Measurements from ENCODE around the gene AOPEP. TPM values are rescaled to one million over a fixed set of nuclear protein-coding genes. Genes with fewer than 3 reads are reported as not detected.

AOPEP gene
- total RNA-seq, 2 experiments from 2014 or later = 10.7 to 12.2 TPM

DNA sequence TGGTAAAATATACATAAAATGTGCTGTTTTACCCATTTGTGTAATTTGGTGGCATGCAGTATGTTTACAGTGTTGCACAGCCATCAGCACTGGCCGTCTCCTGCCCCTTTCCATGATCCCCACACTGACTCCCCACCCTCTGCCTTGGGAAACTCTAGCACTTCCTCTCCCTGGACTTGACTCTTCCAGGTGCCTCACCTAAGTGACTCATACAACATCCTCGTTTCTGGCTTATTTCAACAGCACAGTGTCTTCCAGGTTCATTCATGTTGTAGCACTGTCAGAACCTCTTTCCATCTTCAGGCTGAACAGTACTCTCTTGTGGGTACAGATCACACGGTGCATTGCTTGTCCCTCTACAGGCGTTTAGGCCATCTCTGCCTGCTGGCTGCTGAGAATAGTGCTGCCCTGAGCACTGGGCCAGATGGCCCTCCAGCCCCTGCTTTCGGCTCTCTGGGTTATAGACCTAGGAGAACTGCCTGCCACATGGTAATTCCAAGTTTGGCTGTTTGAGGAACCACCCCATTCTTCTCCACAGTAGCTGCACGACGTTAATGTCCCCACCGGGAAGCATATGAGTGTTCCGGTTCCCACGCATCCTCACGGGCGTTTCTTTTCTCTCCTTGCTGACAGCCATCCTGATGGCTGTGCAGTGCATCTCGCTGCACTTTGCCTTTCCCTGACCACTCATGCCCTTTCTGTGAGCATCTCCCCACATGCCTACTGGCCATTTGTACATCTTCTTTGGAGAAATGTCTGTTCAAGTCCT, 379.2 kb downstream of the AOPEP start:
- no peaks in the 10 kb centered on the region for H3K27me3 Mint-ChIP-seq
- H3K4me1 Mint-ChIP-seq (ENCODE audit: low read depth) = no peaks in the 10 kb centered on the region
- intact Hi-C loops (cut with micrococcal nuclease) = no loop called here
- no peaks in the 10 kb centered on the region for H3K9me3 Mint-ChIP-seq
- CTCF ChIA-PET = no interaction called here
- peaks cover 3% of the 10 kb centered on the region for H3K36me3 Mint-ChIP-seq
- H3K4me3 Mint-ChIP-seq = no peak overlapping the region
- POLR2A ChIA-PET = no interaction called here
- DNase-seq = no peak
- H3K27ac Mint-ChIP-seq = no peak overlapping the region

DNA sequence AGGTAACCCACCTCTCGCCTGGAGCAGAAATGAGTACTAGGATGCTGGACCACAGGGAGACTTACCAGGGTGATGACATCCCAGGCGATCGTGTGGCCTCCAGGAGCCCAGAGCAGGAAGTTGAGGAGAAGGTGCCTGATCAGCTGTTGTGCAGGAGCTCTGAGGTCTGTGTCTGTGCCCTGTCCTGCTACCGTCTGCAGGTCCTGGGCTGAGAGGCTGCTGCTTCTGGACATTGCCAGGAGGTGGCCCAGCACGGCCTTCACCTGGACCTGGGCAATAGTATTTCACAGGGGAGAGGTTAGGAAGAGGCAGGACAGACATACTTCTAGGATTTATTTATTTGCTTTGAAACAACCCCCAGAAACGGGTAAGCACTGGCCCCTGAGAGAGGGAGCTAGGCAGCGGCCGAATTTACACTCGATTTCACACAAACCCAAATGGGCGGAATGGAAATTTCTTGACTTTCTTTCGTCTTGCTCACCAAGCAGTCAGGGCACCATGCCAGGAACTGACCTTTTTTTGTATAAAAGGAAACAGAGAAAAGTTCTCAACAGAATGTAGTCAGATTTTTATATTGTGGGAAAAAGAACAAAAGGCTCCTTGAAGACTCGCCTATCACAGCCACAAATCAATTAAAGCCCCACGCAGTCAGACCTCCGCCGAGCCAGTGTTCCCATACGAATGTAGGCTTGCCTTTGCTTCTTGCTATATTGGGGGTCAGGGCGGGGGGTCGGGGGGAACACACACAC, 380.7 kb downstream of the AOPEP start:
- Mint-ChIP-seq H3K27me3 (no peaks in the 10 kb centered on the region), H3K36me3 (peaks cover 3% of the 10 kb centered on the region), H3K4me3 (no peak overlapping the region), H3K27ac (no peak overlapping the region), H3K9me3 (no peaks in the 10 kb centered on the region), H3K4me1 (ENCODE audit: low read depth) (no peaks in the 10 kb centered on the region)
- intact Hi-C loops (cut with micrococcal nuclease) = no loop called here
- CTCF ChIA-PET = no interaction called here
- no peak for DNase-seq
- POLR2A ChIA-PET = no interaction called here

DNA sequence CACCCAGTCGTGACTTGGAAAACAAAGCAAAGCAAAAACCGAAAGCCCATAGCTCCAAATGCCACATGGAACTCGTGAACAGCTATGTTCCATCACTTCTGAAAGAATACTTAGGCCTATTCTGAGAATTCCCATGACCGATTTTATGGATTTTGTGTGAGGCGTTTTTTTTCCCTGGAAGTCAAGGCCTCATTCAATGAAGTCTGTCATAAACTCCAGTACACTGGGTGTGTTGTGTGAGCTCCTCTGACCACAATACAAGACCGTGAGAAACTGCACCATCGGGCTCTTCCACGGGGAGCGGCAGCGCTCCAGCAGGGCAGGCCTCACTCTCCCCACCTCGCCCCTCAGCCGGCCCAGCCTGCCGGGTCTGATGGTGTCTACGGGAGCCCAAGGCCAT, 381.5 kb downstream of the AOPEP start:
- DNase-seq = no peak
- intact Hi-C loops (cut with micrococcal nuclease) = no loop called here
- Mint-ChIP-seq H3K27me3 (no peaks in the 10 kb centered on the region), H3K4me1 (ENCODE audit: low read depth) (no peaks in the 10 kb centered on the region), H3K27ac (no peak overlapping the region), H3K9me3 (no peaks in the 10 kb centered on the region), H3K4me3 (no peak overlapping the region), H3K36me3 (peaks cover 3% of the 10 kb centered on the region)
- POLR2A ChIA-PET = no interaction called here
- CTCF ChIA-PET = no interaction called here

- DNase-seq = no peak
- intact Hi-C loops (cut with micrococcal nuclease) = no loop called here
- H3K4me1 Mint-ChIP-seq (ENCODE audit: low read depth) = no peaks in the 10 kb centered on the region
- no peaks in the 10 kb centered on the region for H3K27me3 Mint-ChIP-seq
- peaks cover 3% of the 10 kb centered on the region for H3K36me3 Mint-ChIP-seq
- POLR2A ChIA-PET = no interaction called here
- CTCF ChIA-PET = no interaction called here
- no peak overlapping the region for H3K27ac Mint-ChIP-seq
- no peak overlapping the region for H3K4me3 Mint-ChIP-seq
- H3K9me3 Mint-ChIP-seq = no peaks in the 10 kb centered on the region
Measured at GRCh38 chr9:95108777-95109176, 382.3 kb downstream of the AOPEP start.

GRCh38 chr9:95109456-95109855, 383.0 kb downstream of the AOPEP start:
- POLR2A ChIA-PET = no interaction called here
- Mint-ChIP-seq H3K36me3 (peaks cover 3% of the 10 kb centered on the region), H3K9me3 (no peaks in the 10 kb centered on the region), H3K27ac (no peak overlapping the region), H3K27me3 (no peaks in the 10 kb centered on the region), H3K4me1 (ENCODE audit: low read depth) (no peaks in the 10 kb centered on the region), H3K4me3 (no peak overlapping the region)
- intact Hi-C loops (cut with micrococcal nuclease) = no loop called here
- CTCF ChIA-PET = interaction anchor here (1.1 to 1.6 kb wide), 2 partner anchors 19 to 21 kb away, joined by 4 read pairs; no protein-coding TSS in a partner anchor
- DNase-seq = no peak

- intact Hi-C loops (cut with micrococcal nuclease) = no loop called here
- DNase-seq = no peak
- peaks cover 3% of the 10 kb centered on the region for H3K36me3 Mint-ChIP-seq
- no peaks in the 10 kb centered on the region for H3K27me3 Mint-ChIP-seq
- H3K9me3 Mint-ChIP-seq = no peaks in the 10 kb centered on the region
- no peaks in the 10 kb centered on the region for H3K4me1 Mint-ChIP-seq (ENCODE audit: low read depth)
- H3K27ac Mint-ChIP-seq = no peak overlapping the region
- POLR2A ChIA-PET = no interaction called here
- no peak overlapping the region for H3K4me3 Mint-ChIP-seq
- CTCF ChIA-PET = interaction anchor here (1.6 kb wide), 1 partner anchor 19 kb away, joined by 4 read pairs; no protein-coding TSS in a partner anchor
Measured at GRCh38 chr9:95110921-95111525, 384.5 kb downstream of the AOPEP start.

GRCh38 chr9:95111716-95112115, 385.2 kb downstream of the AOPEP start:
- ChIA-PET POLR2A (no interaction called here), CTCF (no interaction called here)
- no peak for DNase-seq
- H3K27ac Mint-ChIP-seq = no peak overlapping the region
- H3K4me3 Mint-ChIP-seq = no peak overlapping the region
- intact Hi-C loops (cut with micrococcal nuclease) = no loop called here
- H3K9me3 Mint-ChIP-seq = no peaks in the 10 kb centered on the region
- H3K36me3 Mint-ChIP-seq = peaks cover 3% of the 10 kb centered on the region
- no peaks in the 10 kb centered on the region for H3K27me3 Mint-ChIP-seq
- no peaks in the 10 kb centered on the region for H3K4me1 Mint-ChIP-seq (ENCODE audit: low read depth)

DNA sequence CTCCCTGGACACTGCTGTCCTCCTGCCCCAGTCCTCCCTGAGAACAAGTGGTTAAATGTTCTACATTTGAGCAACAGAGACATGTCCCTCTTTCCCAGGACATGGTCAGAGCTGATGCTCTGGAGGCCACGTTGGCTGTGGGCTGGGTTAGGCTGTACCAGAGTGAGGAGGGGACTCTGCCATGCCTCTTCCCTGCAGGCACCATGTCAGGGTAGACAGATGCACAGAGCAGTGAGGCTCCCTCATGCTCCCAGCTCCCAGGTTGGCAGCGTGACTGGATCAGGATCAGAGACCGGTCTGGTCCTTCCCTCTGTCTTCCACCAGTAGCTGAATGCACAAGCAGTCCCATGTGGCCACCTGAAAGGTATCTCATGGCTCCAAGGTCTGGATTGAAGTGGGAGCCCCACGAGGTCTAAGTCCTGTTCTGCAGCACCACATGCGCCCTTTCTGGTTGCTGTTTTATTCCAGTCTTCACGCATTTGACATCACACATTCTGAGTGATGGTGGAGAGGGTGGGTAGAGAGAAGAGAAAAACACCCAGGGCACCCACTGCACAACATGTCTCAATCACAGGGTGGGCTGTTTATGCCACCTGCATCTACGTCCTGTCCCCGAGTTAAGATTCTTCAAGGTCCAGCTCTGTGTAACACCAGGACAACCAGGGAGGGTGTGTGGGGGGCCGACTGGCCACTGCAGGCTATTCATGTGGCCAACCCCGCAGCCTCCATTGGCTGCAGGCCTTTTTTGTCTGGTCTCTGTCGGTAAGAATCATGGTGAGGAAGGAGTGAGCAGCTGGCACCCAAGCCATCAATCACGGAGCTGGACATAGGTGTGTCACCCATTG, 386.2 kb downstream of the AOPEP start:
- Mint-ChIP-seq H3K9me3 (no peaks in the 10 kb centered on the region), H3K4me1 (ENCODE audit: low read depth) (no peaks in the 10 kb centered on the region), H3K27ac (no peak overlapping the region), H3K36me3 (no peaks in the 10 kb centered on the region), H3K27me3 (no peaks in the 10 kb centered on the region), H3K4me3 (no peak overlapping the region)
- POLR2A ChIA-PET = no interaction called here
- intact Hi-C loops (cut with micrococcal nuclease) = no loop called here
- CTCF ChIA-PET = no interaction called here
- no peak for DNase-seq

DNA sequence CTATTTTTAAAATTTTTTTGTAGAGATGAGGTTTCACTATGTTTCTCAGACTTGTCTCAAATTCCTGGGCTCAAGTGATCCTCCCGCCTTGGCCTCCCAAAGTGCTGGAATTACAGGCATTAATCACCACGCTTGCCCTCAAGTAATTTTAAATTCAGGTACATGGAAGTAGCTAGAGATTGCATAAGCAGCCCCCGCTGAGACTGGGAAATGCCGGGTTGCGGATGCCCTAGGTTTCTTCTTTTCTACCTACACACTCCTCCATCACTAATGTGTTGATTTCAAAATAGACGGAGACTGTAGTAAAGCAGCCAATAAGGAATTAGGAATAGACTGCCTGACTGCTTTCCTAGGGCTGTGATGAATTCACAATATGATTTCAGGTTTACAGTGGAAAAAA, 388.6 kb downstream of the AOPEP start:
- Mint-ChIP-seq H3K4me1 (ENCODE audit: low read depth) (no peaks in the 10 kb centered on the region), H3K36me3 (no peaks in the 10 kb centered on the region), H3K4me3 (no peak overlapping the region), H3K27ac (no peak overlapping the region), H3K27me3 (no peaks in the 10 kb centered on the region), H3K9me3 (no peaks in the 10 kb centered on the region)
- no peak for DNase-seq
- intact Hi-C loops (cut with micrococcal nuclease) = no loop called here
- CTCF ChIA-PET = interaction anchor here (0.7 to 2.0 kb wide), 2 partner anchors 12 to 53 kb away, joined by 3 to 16 read pairs; no protein-coding TSS in a partner anchor
- POLR2A ChIA-PET = no interaction called here

DNA sequence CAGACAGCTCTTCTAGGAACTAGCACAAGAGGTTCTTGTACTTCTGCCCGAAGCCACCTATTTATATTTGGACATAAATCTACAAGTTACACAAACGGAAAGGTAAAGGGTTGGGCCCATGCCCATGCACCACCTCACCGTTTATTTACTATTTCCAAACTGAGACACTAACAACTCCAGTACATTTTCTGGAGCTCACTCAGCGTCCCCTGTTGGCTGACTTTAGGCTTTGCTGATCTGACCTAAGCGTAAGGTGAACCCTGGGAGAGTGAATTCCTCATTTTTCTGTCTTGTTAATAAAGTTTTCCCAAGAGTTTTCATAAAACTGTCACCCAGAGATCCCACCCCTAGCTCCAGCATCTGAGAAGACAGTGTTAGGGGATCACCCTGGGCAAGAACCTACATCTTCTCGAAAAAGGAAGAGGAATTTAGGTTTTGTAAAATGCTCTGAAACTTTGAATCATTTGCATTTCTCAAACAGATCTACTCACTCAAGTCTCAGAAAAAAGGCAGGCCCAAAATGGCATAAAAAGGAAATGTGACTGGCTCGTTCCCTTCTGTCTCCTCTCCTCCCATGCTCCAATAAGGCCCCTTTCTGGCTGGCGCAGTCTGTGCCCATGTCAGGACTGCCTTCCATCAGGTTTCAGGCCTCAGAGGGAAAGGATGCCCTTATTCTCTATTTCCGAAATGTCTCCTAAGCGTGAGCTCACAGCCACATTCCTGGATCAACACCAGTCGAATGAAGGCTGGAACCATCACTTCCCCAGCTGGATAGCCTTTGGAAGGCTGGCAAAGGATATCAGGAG, 389.7 kb downstream of the AOPEP start:
- Mint-ChIP-seq H3K36me3 (no peaks in the 10 kb centered on the region), H3K4me3 (no peak overlapping the region), H3K27me3 (no peaks in the 10 kb centered on the region), H3K4me1 (ENCODE audit: low read depth) (no peaks in the 10 kb centered on the region), H3K27ac (no peak overlapping the region), H3K9me3 (no peaks in the 10 kb centered on the region)
- DNase-seq = no peak
- ChIA-PET POLR2A (no interaction called here), CTCF (interaction anchor here (0.7 to 2.0 kb wide), 3 partner anchors 11 to 435 kb away, joined by 3 to 16 read pairs (median 6); no protein-coding TSS in a partner anchor)
- intact Hi-C loops (cut with micrococcal nuclease) = no loop called here

- Mint-ChIP-seq H3K9me3 (no peaks in the 10 kb centered on the region), H3K27ac (no peak overlapping the region), H3K4me1 (ENCODE audit: low read depth) (no peaks in the 10 kb centered on the region), H3K27me3 (no peaks in the 10 kb centered on the region), H3K4me3 (no peak overlapping the region), H3K36me3 (no peaks in the 10 kb centered on the region)
- ChIA-PET CTCF (interaction anchor here (1.3 to 2.0 kb wide), 2 partner anchors 11 kb away, joined by 4 to 16 read pairs; no protein-coding TSS in a partner anchor), POLR2A (no interaction called here)
- intact Hi-C loops (cut with micrococcal nuclease) = no loop called here
- DNase-seq = no peak
Measured at GRCh38 chr9:95116808-95117204, 390.3 kb downstream of the AOPEP start.

Data from activated CD4-positive, alpha-beta memory T cell treated with anti-CD3 and anti-CD28 coated beads for 36 hours (primary cell).